ENCODE measurements around the gene IGLL5. TPM values are rescaled to one million over a fixed set of nuclear protein-coding genes. Genes with fewer than 3 reads are reported as not detected.

Gene IGLL5
- total and polyA plus RNA-seq, 12 donors: 0.26 to 4.4 (median 0.71) TPM; not detected in 5

- no peak overlapping the region for H3K27ac ChIP-seq
- no peak overlapping the region for H3K4me3 ChIP-seq
- WGBS, 2 donors: 68 to 74% methylated on average over 7 of the region's 7 CpGs
- no peak for TF ChIP-seq CTCF (IDR thresholded peaks at IDR 0.05)
- ATAC-seq (no peak), DNase-seq (no peak)
- peaks cover 0 to 17% (median 0%) of the 10 kb centered on the region in 7 donors for H3K27me3 ChIP-seq
- H3K9me3 ChIP-seq: no peaks in the 10 kb centered on the region
- intact Hi-C loops (cut with DNase I): no loop called here
- no peaks in the 10 kb centered on the region for H3K4me1 ChIP-seq
- no peaks in the 10 kb centered on the region for H3K36me3 ChIP-seq
Observed at GRCh38 chr22:22909605-22910271, 22.1 kb downstream of the IGLL5 start.

- intact Hi-C loops (cut with DNase I): no loop called here
- peaks cover 0 to 17% (median 0%) of the 10 kb centered on the region in 7 donors for H3K27me3 ChIP-seq
Observed at GRCh38 chr22:22910272-22911240, 22.9 kb downstream of the IGLL5 start.

GRCh38 chr22:22911327-22912134, 23.9 kb downstream of the IGLL5 start:
- no peak overlapping the region for H3K4me3 ChIP-seq
- TF ChIP-seq CTCF (IDR thresholded peaks at IDR 0.05): no peak
- no peaks in the 10 kb centered on the region for H3K4me1 ChIP-seq
- no peaks in the 10 kb centered on the region for H3K36me3 ChIP-seq
- H3K27me3 ChIP-seq: peaks cover 0 to 17% (median 0%) of the 10 kb centered on the region in 7 donors
- WGBS, 2 donors: 79 to 80% methylated on average over 15 of the region's 15 CpGs
- DNase-seq (no peak), ATAC-seq (no peak)
- H3K27ac ChIP-seq: no peak overlapping the region
- intact Hi-C loops (cut with DNase I): no loop called here
- no peaks in the 10 kb centered on the region for H3K9me3 ChIP-seq

More at GRCh38 chr22:22910272-22911240, 22.9 kb downstream of the IGLL5 start:
- DNase-seq (no peak), ATAC-seq (no peak)
- Histone ChIP-seq H3K4me3 (no peak overlapping the region), H3K36me3 (no peaks in the 10 kb centered on the region), H3K4me1 (no peaks in the 10 kb centered on the region), H3K9me3 (no peaks in the 10 kb centered on the region), H3K27ac (no peak overlapping the region)
- TF ChIP-seq CTCF (IDR thresholded peaks at IDR 0.05): no peak
- 76 to 77% methylated on average over 15 of the region's 15 CpGs for WGBS, 2 donors

Data from heart right ventricle (tissue), 16 donors.